ENCODE measurements around the gene TAP2.

The TAP2 gene

GRCh38 chr6:32853541-32854375 is 15.2 kb upstream of the TAP2 start, which contains the start of the genes PSMB9 and TAP1:
Gene PSMB9, plus strand, starts transcription at chr6:32854192. Its CDS starts 38 bp downstream, at chr6:32854230.
Gene TAP1, minus strand, starts transcription at chr6:32853704. Its CDS starts 68 bp downstream, at chr6:32853636.
- DNase-seq, result peak; percentile 96

GRCh38 chr6:32852844-32853540 is 14.5 kb upstream of the TAP2 start:
- peak; percentile 72 for DNase-seq

GRCh38 chr6:32852018-32852843 is 13.7 kb upstream of the TAP2 start:
- DNase-seq, result no peak

- no peak for DNase-seq
Observed at GRCh38 chr6:32851025-32851424, 12.5 kb upstream of the TAP2 start.

- DNase-seq, result no peak
Observed at GRCh38 chr6:32849126-32849525, 10.6 kb upstream of the TAP2 start.

GRCh38 chr6:32847795-32848194 is 9.3 kb upstream of the TAP2 start:
- DNase-seq, result no peak

- no peak for DNase-seq
Observed at GRCh38 chr6:32847004-32847403, 8.5 kb upstream of the TAP2 start.

GRCh38 chr6:32845384-32845884 is 6.9 kb upstream of the TAP2 start:
- peak; percentile 35 for DNase-seq

GRCh38 chr6:32844839-32845383 is 6.4 kb upstream of the TAP2 start:
- peak; percentile 37 for DNase-seq

- peak; percentile 99 for DNase-seq
Observed at GRCh38 chr6:32843979-32844838, 5.7 kb upstream of the TAP2 start, which contains the start of gene PSMB8. Gene PSMB8, minus strand, starts transcription at chr6:32844047. Its CDS starts 51 bp downstream, at chr6:32843996.

- DNase-seq, result peak; percentile 51
Observed at GRCh38 chr6:32843331-32843978, 4.9 kb upstream of the TAP2 start.

- DNase-seq, result no peak
Observed at GRCh38 chr6:32842690-32843089, 4.2 kb upstream of the TAP2 start.

- no peak for DNase-seq
Observed at GRCh38 chr6:32842021-32842650, 3.6 kb upstream of the TAP2 start.

- DNase-seq, result no peak
Observed at GRCh38 chr6:32840604-32841246, 2.2 kb upstream of the TAP2 start.

- peak; percentile 5 for DNase-seq
Observed at GRCh38 chr6:32839356-32839755, 817 bp upstream of the TAP2 start.

- DNase-seq, result no peak
Observed at GRCh38 chr6:32837651-32838113, 857 bp downstream of the TAP2 start.

- DNase-seq, result no peak
Observed at GRCh38 chr6:32836873-32837272, 1.7 kb downstream of the TAP2 start.

- DNase-seq, result no peak
Observed at GRCh38 chr6:32835167-32835893, 3.2 kb downstream of the TAP2 start.

- DNase-seq, result no peak
Observed at GRCh38 chr6:32833664-32834063, 4.9 kb downstream of the TAP2 start.

Data from DMS53 (cell line).